Cardiac septum (tissue), 1 donor: ENCODE data around the gene ZMIZ1. TPM values are rescaled to one million over a fixed set of nuclear protein-coding genes. Genes with fewer than 3 reads are reported as not detected.
A peak's percentile ranks its signal among the peaks of the same experiment; 100 is the strongest.
"Not testable (repeated sequence)": the region's sequence is repeated elsewhere in the genome, so short reads cannot be mapped to it uniquely, and the experiment has no call there.

Experiments used
- DNase-seq: peaks from one replicate; pipeline ENCODE4 v3.0.0-alpha.2; 2020; ENCODE audit warnings: low spot score
- intact Hi-C: fragments of 100-400 bp; cut with DNase I; formaldehyde crosslinking; loops from one replicate; pipeline ENCODE4 v1.14.0; 2022
- total RNA-seq: library from RNA; stranded (reverse); fragmentation: NEBNext Ultra II Directional; extraction: Animal tissue kit (Norgen Biotek cat#: 25700); gene quantifications from one replicate; pipeline ENCODE4 v1.2.1, GENCODE V29; 2021
- donor health status: DM: no; HTN: no; CAD: no.

ZMIZ1 gene
- total RNA-seq, 1 donor from 2014 or later, result 40.7 TPM

- intact Hi-C loops, result no loop called here
- no peak for DNase-seq
Observed at GRCh38 chr10:79270466-79271246, 201.9 kb downstream of the ZMIZ1 start.

- no peak for DNase-seq
- intact Hi-C loops, result no loop called here
Observed at GRCh38 chr10:79272353-79272752, 203.6 kb downstream of the ZMIZ1 start.

- no peak for DNase-seq
Observed at GRCh38 chr10:79273604-79274003, 204.8 kb downstream of the ZMIZ1 start.

GRCh38 chr10:79274279-79275104, 205.7 kb downstream of the ZMIZ1 start:
- DNase-seq, result peak; percentile 93
- intact Hi-C loops, result loop anchor here (1.0 kb wide), 1 partner anchor 51 kb away; no protein-coding TSS in a partner anchor

More at GRCh38 chr10:79273604-79274003, 204.8 kb downstream of the ZMIZ1 start:
- intact Hi-C loops, result loop anchor here (1.0 kb wide), 1 partner anchor 50 kb away; no protein-coding TSS in a partner anchor

GRCh38 chr10:79275105-79275430, 206.3 kb downstream of the ZMIZ1 start:
- DNase-seq, result no peak
- intact Hi-C loops, result no loop called here

GRCh38 chr10:79275431-79275851, 206.7 kb downstream of the ZMIZ1 start:
- intact Hi-C loops, result no loop called here
- no peak for DNase-seq

- DNase-seq, result no peak
- intact Hi-C loops, result no loop called here
Observed at GRCh38 chr10:79277579-79278269, 209.0 kb downstream of the ZMIZ1 start.

- DNase-seq, intact Hi-C loops: not testable (repeated sequence)
Observed at GRCh38 chr10:79279047-79279446, 210.3 kb downstream of the ZMIZ1 start.

GRCh38 chr10:79280956-79281355, 212.2 kb downstream of the ZMIZ1 start:
- intact Hi-C loops, result no loop called here

GRCh38 chr10:79282388-79282787, 213.6 kb downstream of the ZMIZ1 start:
- DNase-seq, result no peak
- intact Hi-C loops, result no loop called here

More at GRCh38 chr10:79280956-79281355, 212.2 kb downstream of the ZMIZ1 start:
- DNase-seq, result no peak

GRCh38 chr10:79283616-79284015, 214.8 kb downstream of the ZMIZ1 start:
- DNase-seq, result no peak
- intact Hi-C loops, result no loop called here

- intact Hi-C loops, result no loop called here
- DNase-seq, result no peak
Observed at GRCh38 chr10:79284158-79284871, 215.5 kb downstream of the ZMIZ1 start.

GRCh38 chr10:79285315-79286197, 216.8 kb downstream of the ZMIZ1 start:
- DNase-seq, result no peak
- intact Hi-C loops, result no loop called here

GRCh38 chr10:79286318-79286951, 217.7 kb downstream of the ZMIZ1 start:
- intact Hi-C loops, result no loop called here
- peak; percentile 94 for DNase-seq

- intact Hi-C loops, result no loop called here
- no peak for DNase-seq
Observed at GRCh38 chr10:79287973-79288723, 219.4 kb downstream of the ZMIZ1 start.

GRCh38 chr10:79289801-79290200, 221.0 kb downstream of the ZMIZ1 start:
- no peak for DNase-seq
- intact Hi-C loops, result no loop called here

GRCh38 chr10:79292026-79292766, 223.4 kb downstream of the ZMIZ1 start:
- intact Hi-C loops, result no loop called here
- no peak for DNase-seq
